KG1 (cell line): ENCODE measurements around the gene SOST.
A peak's percentile ranks its signal among the peaks of the same experiment; 100 is the strongest.

Experiments used
- DNase-seq: peaks from one replicate; lab custom pipeline; 2025; lab: John Stamatoyannopoulos, UW

The SOST gene

DNA sequence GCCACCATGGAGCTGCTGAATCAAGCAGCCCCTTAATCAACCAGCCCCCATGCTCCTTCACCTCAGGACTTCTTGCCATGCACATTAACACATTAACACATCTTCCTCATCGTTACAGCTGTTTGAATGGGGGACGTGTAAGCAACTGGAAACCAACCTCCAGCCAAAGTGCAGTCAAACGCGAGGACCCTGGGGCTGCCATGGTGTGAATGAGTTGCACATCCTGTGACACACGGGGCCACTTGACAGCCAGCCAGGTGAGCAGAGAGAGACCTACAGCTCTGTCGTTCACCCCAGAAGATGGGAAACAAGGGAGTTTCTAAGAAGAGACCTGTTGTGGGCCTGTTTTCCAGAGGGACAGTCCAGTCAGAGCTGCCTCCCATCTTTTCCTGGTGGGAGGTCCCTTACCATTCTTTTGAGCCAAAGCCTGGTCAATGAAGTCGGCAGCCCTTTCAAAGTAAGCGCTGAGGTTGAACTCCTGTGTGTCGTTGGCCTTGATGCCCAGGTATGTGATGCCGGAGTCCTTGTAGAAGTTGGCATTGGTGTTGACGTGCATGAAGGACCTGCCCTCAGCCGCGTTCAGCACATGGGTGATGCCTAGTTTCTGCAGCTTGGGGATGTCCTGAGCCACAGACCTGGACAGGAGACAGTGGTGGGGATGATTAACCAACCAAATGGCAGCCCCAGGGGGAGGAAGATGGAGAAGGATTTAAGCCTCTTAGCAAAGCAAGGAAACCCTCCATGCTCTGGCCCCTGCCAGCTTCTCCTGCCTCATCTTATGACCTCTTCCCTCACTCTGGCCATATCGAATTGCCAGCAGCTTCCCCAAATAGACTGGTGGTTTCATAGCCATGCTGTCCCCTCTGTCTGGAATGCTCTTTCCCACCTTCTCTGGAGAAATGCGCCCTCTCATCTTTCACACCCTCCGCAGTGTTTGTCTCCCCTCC lies 16.0 kb upstream of the SOST start:
- DNase-seq: no peak

DNA sequence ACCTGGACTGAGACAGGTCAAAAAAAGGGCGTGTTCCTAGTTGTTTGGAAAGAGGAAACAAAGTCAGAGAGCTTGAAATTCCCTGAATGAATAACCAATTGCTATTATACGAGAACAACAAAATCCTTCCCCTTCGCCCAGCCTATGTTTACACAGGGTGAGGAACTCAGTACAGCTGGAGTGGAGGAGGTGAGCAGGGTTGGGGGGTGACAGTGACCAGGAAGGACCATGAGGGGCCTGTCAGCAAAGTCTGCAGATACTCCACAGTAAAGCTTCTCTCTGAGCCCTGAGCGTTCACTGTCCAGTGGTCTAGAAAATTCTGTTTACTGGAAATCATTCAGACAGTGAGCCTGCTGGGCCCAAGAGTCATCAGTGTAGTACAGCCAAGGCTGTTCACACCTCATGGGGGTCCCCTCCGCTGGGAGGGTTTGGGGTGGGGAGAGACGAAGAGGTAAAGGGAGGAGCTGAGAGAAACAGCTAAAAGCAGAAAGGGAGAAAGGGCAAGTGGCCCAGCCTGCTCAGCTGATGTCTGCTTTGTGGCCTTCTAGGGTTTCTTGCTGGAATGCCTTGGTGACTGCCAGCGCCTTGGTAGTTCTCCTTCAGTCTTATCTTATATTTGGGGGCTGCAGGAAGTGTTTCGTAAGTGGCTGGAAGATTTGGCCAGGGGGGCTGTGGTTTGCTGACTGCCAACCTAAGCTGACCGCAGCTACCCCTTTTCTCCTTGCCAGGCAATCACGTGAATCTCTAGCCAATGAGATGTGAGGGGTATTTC lies 14.5 kb upstream of the SOST start:
- DNase-seq: peak; percentile 80

GRCh38 chr17:43771463-43771862 lies 12.9 kb upstream of the SOST start:
- DNase-seq: no peak

DNA sequence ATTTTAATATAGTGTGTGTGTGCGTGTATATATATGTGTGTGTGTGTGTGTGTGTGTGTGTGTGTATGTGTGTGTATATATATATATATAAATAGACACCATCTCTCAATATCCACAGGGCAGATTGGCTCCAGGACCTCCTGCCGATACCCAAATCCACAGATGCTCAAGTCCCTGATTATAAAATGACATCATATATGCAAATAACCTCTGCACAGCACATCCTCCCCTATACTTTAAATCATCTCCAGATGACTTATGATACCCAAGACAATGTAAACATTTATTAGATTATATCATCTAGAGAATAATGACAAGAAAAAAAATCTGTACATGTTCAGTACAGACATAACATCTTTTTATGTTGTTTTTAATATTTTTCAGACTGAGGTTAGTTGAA lies 12.4 kb upstream of the SOST start:
- no peak for DNase-seq

GRCh38 chr17:43769859-43770258 lies 11.3 kb upstream of the SOST start:
- DNase-seq: no peak

- no peak for DNase-seq
Measured at GRCh38 chr17:43769426-43769825, 10.8 kb upstream of the SOST start.

GRCh38 chr17:43768943-43769342 lies 10.4 kb upstream of the SOST start:
- no peak for DNase-seq

DNA sequence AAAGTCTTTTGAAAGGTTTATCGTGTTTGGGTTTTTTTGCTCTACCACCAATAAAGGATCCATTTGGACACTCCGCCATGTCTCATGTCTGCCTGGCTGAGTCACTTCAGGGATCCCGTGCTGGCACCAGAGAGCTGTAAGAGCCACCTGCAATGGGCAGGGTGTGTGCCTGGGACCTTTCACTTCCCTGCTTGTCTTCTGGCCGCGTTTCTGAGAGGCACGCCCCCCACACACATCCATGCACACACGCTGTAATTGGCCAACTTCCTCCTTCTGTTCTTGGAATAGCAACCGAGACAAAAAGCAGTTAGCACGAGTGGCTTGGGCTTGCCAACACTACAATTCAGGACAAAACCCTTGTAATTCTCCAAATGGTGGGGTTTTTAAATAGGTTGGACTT lies 9.8 kb upstream of the SOST start:
- peak; percentile 26 for DNase-seq

- no peak for DNase-seq
Measured at GRCh38 chr17:43767713-43768059, 9.1 kb upstream of the SOST start.

- no peak for DNase-seq
Measured at GRCh38 chr17:43767053-43767712, 8.6 kb upstream of the SOST start.

DNA sequence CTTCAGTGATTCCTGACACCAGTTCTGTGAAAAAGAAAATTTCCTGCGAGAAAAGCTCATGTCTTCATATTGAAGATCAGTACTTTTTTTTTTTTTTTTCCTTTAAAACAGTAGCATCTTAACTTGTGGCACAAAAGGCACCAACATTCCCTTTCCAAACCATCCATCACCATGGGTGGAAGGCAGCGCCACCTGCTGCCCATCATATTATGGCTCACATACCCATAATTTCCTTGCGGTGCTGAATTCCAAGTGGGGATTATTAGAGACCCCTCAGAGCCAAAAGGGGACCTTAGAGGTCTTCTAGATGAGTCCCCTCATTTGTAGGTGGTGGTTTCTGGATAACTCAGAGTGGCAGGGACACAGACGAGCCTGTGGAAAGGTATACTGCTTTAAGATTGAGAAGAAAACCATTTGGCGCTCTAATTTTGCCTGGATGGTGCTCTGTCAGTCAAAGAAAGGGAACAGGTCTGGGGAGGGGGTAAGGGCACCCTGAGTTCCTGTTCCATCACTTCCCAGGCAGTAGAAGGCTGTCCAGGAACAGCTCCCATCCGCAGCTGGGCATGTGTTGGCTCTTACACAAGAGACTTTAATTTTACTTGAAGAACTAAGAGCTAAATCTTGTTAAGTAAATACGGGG lies 7.9 kb upstream of the SOST start:
- no peak for DNase-seq

DNA sequence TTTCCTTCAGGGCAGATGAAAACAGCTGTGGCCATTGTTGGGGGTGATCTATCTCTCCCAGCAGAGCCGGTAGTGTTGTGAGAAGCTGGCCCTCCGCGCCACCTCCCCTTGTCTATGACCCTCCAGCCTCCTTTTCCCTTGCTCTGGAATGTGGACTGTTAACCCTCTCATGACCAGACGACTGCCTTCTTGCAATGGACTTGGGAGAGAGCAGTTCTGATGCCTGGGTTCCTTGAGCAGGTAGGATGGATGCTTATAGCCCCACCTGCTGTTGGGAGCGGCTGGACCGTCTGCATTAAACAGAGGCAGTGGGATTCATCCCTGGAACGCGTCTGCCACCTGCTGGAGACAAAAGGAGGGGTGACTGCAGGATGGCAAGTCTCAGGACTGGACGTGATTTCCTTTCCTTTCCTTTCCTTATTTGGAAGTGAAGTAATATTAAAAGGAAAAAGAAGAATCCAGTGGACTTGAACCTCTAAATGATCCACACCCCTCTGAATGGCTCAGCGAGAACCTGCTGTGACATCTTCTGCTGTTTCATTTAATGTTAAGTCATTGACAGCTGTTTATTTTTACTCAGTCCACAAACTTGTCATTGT lies 1.8 kb upstream of the SOST start:
- peak; percentile 49 for DNase-seq

- no peak for DNase-seq
Measured at GRCh38 chr17:43759836-43760235, 1.2 kb upstream of the SOST start.

GRCh38 chr17:43758086-43758485 lies 505 bp downstream of the SOST start:
- no peak for DNase-seq

DNA sequence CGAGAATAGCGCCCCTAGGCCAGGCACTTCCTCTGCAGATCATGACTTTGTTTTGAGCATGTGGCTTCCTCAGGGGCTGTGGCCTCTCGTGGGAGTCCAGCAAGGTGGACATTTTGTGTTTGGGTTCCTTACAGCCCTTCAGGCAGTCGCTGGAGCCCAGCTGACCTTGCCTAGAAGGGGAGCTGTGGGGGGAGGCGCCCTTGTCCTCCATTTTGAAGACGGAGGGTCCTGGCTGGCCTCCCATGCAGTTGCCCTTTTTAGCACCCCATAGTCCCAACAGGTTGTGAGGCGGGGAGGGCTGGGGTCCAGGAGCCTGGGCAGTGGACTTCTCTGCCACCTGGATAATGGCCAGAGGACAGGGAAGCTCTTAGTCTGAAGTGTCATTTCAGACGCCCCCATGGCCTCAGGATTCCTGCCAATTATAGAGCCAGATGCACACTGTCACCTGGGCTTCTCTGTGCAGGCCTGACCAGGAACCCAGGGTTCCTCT lies 1.4 kb downstream of the SOST start:
- DNase-seq: no peak

GRCh38 chr17:43756201-43756600 lies 2.4 kb downstream of the SOST start:
- DNase-seq: no peak

GRCh38 chr17:43755389-43755875 lies 3.2 kb downstream of the SOST start:
- no peak for DNase-seq

- no peak for DNase-seq
Measured at GRCh38 chr17:43754947-43755346, 3.6 kb downstream of the SOST start.

DNA sequence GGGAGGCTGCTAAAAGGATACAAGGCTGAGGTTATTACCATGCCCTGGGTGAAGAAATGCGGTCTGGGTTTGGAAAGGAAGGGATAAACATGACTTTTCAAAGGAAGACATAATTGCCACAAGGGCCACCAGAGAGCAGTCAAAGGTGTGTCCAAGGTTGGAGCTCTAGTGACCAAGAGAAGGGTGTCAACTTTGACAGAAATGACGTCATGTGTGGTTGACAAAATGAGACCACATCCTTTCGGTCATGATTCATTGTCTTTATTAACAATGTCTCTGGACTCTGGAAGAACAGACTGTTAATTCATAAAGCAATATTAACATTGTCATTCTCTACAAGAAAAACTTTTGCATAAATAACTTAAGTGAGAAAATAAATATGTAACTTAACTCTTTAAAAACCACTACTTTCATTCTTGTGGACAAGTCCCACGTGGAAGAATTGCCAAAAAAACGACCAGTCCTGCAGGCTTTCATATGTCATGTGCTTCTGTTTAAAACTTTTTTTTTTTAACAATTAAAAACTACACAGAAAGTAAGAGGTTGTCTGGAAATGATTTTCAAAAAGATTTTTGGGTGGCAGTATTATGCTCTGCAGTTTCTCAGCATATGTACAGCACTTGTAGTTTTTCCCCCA lies 5.0 kb downstream of the SOST start:
- DNase-seq: no peak

DNA sequence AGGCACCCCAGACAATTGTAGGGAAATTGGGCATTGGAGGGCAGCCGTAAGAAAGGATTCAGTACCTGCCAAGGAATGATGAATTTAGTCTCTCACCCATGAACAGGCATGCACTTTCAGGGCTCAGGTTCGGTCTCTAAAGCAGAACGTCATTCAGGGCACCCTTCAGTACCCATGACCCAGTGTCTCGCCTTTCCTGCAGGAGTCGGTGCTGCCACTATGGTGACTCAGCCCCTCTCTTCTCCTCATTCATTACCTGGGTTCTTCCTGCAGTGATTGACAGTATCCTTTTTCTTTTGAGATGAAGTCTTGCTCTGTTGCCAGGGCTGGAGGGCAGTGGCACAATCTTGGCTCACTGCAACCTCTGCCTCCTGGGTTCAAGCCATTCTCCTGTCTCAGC lies 8.4 kb downstream of the SOST start:
- DNase-seq: no peak

- DNase-seq: no peak
Measured at GRCh38 chr17:43745541-43745940, 13.1 kb downstream of the SOST start.
